Fibroblast of lung (primary cell): ENCODE results near the gene RALGPS2. TPM values are rescaled to one million over a fixed set of nuclear protein-coding genes. Genes with fewer than 3 reads are reported as not detected.

Experiments used
- DNase-seq, 2 donors: peaks; one replicate each; pipeline versions ENCODE4 v3.0.0 to v3.0.0-alpha.2; 2010; ENCODE audit warnings: low read depth in 2 of 2
- H2AFZ ChIP-seq: 2 replicates; pipeline ENCODE4 v1.5.1; 2012; ENCODE audit warnings: low read length, control low read depth, inconsistent platforms
- H3K27ac ChIP-seq: 2 replicates; pipeline ENCODE4 v1.5.1; 2011; ENCODE audit warnings: low read length, control low read depth; ENCODE audit not compliant: insufficient read depth
- H3K27me3 ChIP-seq: 2 replicates; pipeline ENCODE4 v1.5.1; 2011; ENCODE audit warnings: mild to moderate bottlenecking, low read length; ENCODE audit not compliant: control insufficient read depth, insufficient read depth
- H3K36me3 ChIP-seq: 2 replicates; pipeline ENCODE4 v1.5.1; 2011; ENCODE audit warnings: low read length; ENCODE audit not compliant: control insufficient read depth, insufficient read depth
- H3K4me1 ChIP-seq: 2 replicates; pipeline ENCODE4 v1.5.1; 2011; ENCODE audit warnings: low read length; ENCODE audit not compliant: control insufficient read depth, insufficient read depth; ENCODE audit errors: extremely low read depth
- H3K4me2 ChIP-seq: 2 replicates; pipeline ENCODE4 v1.5.1; 2011; ENCODE audit warnings: low read length, control low read depth; ENCODE audit not compliant: insufficient read depth; ENCODE audit errors: extremely low read depth
- H3K4me3 ChIP-seq, 4 experiments: fragments of 200-600 bp in 1 of 4; sonication (generic) in 1 of 4; replicated peaks in 1 of 4; 2 replicates each; pipeline ENCODE4 v1.5.1; 2011 to 2016; ENCODE audit warnings: low read length in 4 of 4, low read depth in 3 of 4, mild to moderate bottlenecking in 3 of 4, control low read depth in 2 of 4, inconsistent platforms in 1 of 4, mixed read lengths in 1 of 4; ENCODE audit not compliant: insufficient read depth in 1 of 4; ENCODE audit errors: control extremely low read depth in 1 of 4
- H3K79me2 ChIP-seq: 2 replicates; pipeline ENCODE4 v1.5.1; 2012; ENCODE audit warnings: mild to moderate bottlenecking, low read length, inconsistent platforms; ENCODE audit not compliant: control insufficient read depth, insufficient read depth
- H3K9ac ChIP-seq: 2 replicates; pipeline ENCODE4 v1.5.1; 2011; ENCODE audit warnings: mild to moderate bottlenecking, low read length, control low read depth; ENCODE audit not compliant: insufficient read depth
- H3K9me3 ChIP-seq: 2 replicates; pipeline ENCODE4 v1.5.1; 2012; ENCODE audit warnings: low read depth, low read length; ENCODE audit not compliant: control insufficient read depth, insufficient read depth
- H4K20me1 ChIP-seq: 2 replicates; pipeline ENCODE4 v1.5.1; 2011; ENCODE audit warnings: low read length; ENCODE audit not compliant: control insufficient read depth, insufficient read depth; ENCODE audit errors: extremely low read depth
- CTCF ChIP-seq, 2 donors: IDR thresholded peaks in 1 of 2; conservative IDR thresholded peaks in 1 of 2; 1 replicate in 1 of 2; 2 replicates in 1 of 2; pipeline ENCODE4 v1.5.1; 2011 to 2012; ENCODE audit warnings: low read length in 2 of 2, control low read depth in 1 of 2, inconsistent platforms in 1 of 2, low read depth in 1 of 2, mild to moderate bottlenecking in 1 of 2
- EZH2 ChIP-seq: IDR thresholded peaks from 2 replicates; pipeline ENCODE4 v1.5.1; 2012; ENCODE audit warnings: low read length, control low read depth, mild to moderate bottlenecking; ENCODE audit errors: missing control alignments
- polyA plus RNA-seq, 2 donors: library from polyadenylated mRNA; depleted of rRNA in 1 of 2; stranded (reverse) in 1 of 2; unstranded in 1 of 2; fragments of >200 nt; gene quantifications; 2 replicates each; pipeline ENCODE4 v1.2.1, GENCODE V29; 2011 to 2012; ENCODE audit warnings: missing spikeins in 1 of 2
- total RNA-seq: library from RNA; depleted of rRNA; stranded (reverse); fragments of >200 nt; gene quantifications from 2 replicates; pipeline ENCODE4 v1.2.1, GENCODE V29; 2014

RALGPS2 gene
- total and polyA plus RNA-seq, 2 donors (not counting 1 experiment from before 2014, with no cell fraction given), result 53.8 to 69.7 TPM

- H3K4me3 ChIP-seq, result no peak overlapping the region
Observed at GRCh38 chr1:178875936-178876335, 150.9 kb downstream of the RALGPS2 start.

GRCh38 chr1:178877896-178878295 lies 152.9 kb downstream of the RALGPS2 start:
- Histone ChIP-seq H3K27me3 (no peaks in the 10 kb centered on the region), H3K4me2 (no peak overlapping the region), H3K4me1 (no peaks in the 10 kb centered on the region), H3K4me3 (no peak overlapping the region), H2AFZ (no peak overlapping the region), H3K9ac (no peak overlapping the region), H3K79me2 (no peaks in the 10 kb centered on the region), H3K27ac (no peak overlapping the region), H3K36me3 (peaks cover 3% of the 10 kb centered on the region), H3K9me3 (no peaks in the 10 kb centered on the region), H4K20me1 (no peaks in the 10 kb centered on the region)
- no peak for TF ChIP-seq CTCF (conservative IDR thresholded peaks at IDR 0.05 in 1 of 2, IDR thresholded peaks at IDR 0.05 in 1 of 2; ENCODE audit: low read depth in 1 of 2, low read length in 2 of 2)
- no peak for TF ChIP-seq EZH2
- no peak for DNase-seq

More at GRCh38 chr1:178875936-178876335, 150.9 kb downstream of the RALGPS2 start:
- no peaks in the 10 kb centered on the region for H3K9me3 ChIP-seq
- H3K9ac ChIP-seq, result no peak overlapping the region
- DNase-seq, result no peak
- peaks cover 1% of the 10 kb centered on the region for H3K4me1 ChIP-seq
- TF ChIP-seq CTCF (conservative IDR thresholded peaks at IDR 0.05 in 1 of 2, IDR thresholded peaks at IDR 0.05 in 1 of 2; ENCODE audit: low read depth in 1 of 2, low read length in 2 of 2) (no peak), EZH2 (no peak)
- H3K36me3 ChIP-seq, result no peaks in the 10 kb centered on the region
- no peak overlapping the region for H2AFZ ChIP-seq
- no peak overlapping the region for H3K27ac ChIP-seq
- H4K20me1 ChIP-seq, result no peaks in the 10 kb centered on the region
- no peaks in the 10 kb centered on the region for H3K79me2 ChIP-seq
- no peaks in the 10 kb centered on the region for H3K27me3 ChIP-seq
- H3K4me2 ChIP-seq, result no peak overlapping the region

DNA sequence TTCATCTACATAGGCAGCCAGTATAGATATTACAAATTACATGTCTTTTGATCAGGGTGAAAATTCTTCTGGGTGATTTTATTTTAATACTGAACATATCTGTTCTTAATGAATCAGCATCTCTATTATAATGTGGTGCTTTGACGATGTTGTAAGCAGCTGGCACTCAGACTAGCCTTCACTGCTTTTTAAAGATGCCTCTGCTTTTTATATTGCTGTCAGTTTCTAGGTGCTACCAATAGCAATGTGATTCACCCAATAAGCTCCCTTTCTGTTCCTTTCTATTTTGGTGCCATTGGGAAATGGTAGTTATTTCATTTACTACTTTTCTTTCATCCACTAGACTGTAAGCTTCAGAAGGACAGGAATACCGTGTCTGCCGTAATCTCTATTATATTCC lies 156.9 kb downstream of the RALGPS2 start:
- H3K4me1 ChIP-seq, result no peaks in the 10 kb centered on the region
- H2AFZ ChIP-seq, result no peak overlapping the region
- no peak for DNase-seq
- peaks cover 7% of the 10 kb centered on the region for H3K36me3 ChIP-seq
- H3K4me3 ChIP-seq, result no peak overlapping the region
- H4K20me1 ChIP-seq, result no peaks in the 10 kb centered on the region
- TF ChIP-seq EZH2, result no peak
- TF ChIP-seq CTCF (conservative IDR thresholded peaks at IDR 0.05 in 1 of 2, IDR thresholded peaks at IDR 0.05 in 1 of 2; ENCODE audit: low read depth in 1 of 2, low read length in 2 of 2), result no peak
- no peak overlapping the region for H3K9ac ChIP-seq
- H3K9me3 ChIP-seq, result no peaks in the 10 kb centered on the region
- H3K79me2 ChIP-seq, result no peaks in the 10 kb centered on the region
- no peak overlapping the region for H3K4me2 ChIP-seq
- no peaks in the 10 kb centered on the region for H3K27me3 ChIP-seq
- H3K27ac ChIP-seq, result no peak overlapping the region
